Measurements from ENCODE around the gene SLC35A5.

- TF ChIP-seq CTCF (IDR thresholded peaks at IDR 0.05; ENCODE audit: low read length): no peak
- no peak for TF ChIP-seq EZH2 (optimal IDR thresholded peaks at IDR 0.05; ENCODE audit: low read depth, low read length)
Measured at GRCh38 chr3:112569265-112569664, 7.4 kb downstream of the SLC35A5 start.
